Hepatocyte (in vitro differentiated cells): ENCODE results near the gene KIRREL3.

Experiments
- CTCF ChIP-seq: fragments of 200-600 bp; sonication (generic); IDR thresholded peaks from 2 replicates; pipeline ENCODE4 v1.5.1; 2016; ENCODE audit warnings: antibody characterized with exemption, mild to moderate bottlenecking; ENCODE audit not compliant: poor library complexity
- EZH2 ChIP-seq: fragments of 200-600 bp; sonication (generic); IDR thresholded peaks from 2 replicates; pipeline ENCODE4 v1.6.1; 2016; ENCODE audit warnings: antibody characterized with exemption, mild to moderate bottlenecking, borderline replicate concordance
- EZH2phosphoT487 ChIP-seq: fragments of 200-600 bp; sonication (generic); IDR thresholded peaks from one replicate; pipeline ENCODE4 v1.6.1; 2018; ENCODE audit warnings: antibody characterized with exemption, mild to moderate bottlenecking, low read depth, moderate library complexity; ENCODE audit not compliant: unreplicated experiment, severe bottlenecking

DNA sequence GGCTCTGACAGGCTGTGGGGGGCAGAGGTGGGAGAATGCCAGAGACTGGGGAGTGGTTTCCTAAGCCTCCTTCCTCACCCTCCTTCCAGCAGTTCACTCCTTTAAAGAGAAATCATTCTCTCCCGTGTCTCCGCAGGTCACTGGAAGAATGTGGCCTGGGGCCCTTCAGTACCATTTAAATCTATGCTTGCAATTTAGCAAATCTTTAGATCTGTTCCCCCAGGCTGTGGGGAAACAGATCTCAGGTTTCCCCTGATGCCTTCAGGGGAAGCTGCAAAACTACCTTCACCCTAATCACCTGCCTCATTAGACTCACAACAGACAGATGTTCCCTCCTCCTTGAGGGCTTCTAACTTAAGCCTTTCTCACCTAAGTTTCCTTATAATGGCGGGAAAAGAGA, 55.3 kb downstream of the KIRREL3 start:
- no peak for TF ChIP-seq CTCF
- no peak for TF ChIP-seq EZH2phosphoT487
- no peak for TF ChIP-seq EZH2
